ENCODE measurements around the gene ZNF232. TPM values are rescaled to one million over a fixed set of nuclear protein-coding genes. Genes with fewer than 3 reads are reported as not detected.
"Not testable (repeated sequence)": the region's sequence is repeated elsewhere in the genome, so short reads cannot be mapped to it uniquely, and the experiment has no call there.

The ZNF232 gene
- total RNA-seq = 1 to 10 TPM; 9.1 to 9.5 TPM

GRCh38 chr17:5111402-5112204, at the start of gene ZNF232:
TSS of gene ZNF232 (minus strand) at chr17:5111878. CDS start at chr17:5111822, 56 bp downstream.
- Mint-ChIP-seq H3K27ac (peak within 1 kb of the TSS; percentile 81), H3K27me3 (ENCODE audit: low read depth) (peaks cover 16% of the 10 kb centered on the region), H3K36me3 (ENCODE audit: low read depth) (peaks cover 57% of the 10 kb centered on the region), H3K4me1 (ENCODE audit: low read depth) (peaks cover 27% of the 10 kb centered on the region), H3K4me3 (peak within 1 kb of the TSS; percentile 89), H3K9me3 (peaks cover 3% of the 10 kb centered on the region)
- CTCF ChIA-PET = interaction anchor here (1.3 kb wide), 1 partner anchor 33 kb away, joined by 3 read pairs; the partner anchor contains the start of gene ZFP3
- DNase-seq = peak; percentile 95
- intact Hi-C loops (cut with micrococcal nuclease) = loop anchor here (1.0 to 5.0 kb wide), 4 partner anchors 33 to 171 kb away; partner anchors contain the start of genes INCA1, KIF1C, RABEP1 and ZFP3

DNA sequence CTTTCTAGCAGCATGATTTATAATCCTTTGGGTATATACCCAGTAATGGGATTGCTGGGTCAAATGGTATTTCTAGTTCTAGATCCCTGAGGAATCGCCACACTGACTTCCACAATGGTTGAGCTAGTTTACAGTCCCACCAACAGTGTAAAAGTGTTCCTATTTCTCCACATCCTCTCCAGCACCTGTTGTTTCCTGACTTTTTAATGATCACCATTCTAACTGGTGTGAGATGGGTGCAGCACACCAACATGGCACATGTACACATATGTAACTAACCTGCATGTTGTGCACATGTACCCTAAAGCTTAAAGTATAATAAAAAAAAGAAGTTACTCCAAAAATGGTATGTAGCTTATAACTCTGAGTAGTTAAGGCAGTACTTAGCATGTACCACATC, 49.0 kb upstream of the ZNF232 start:
- DNase-seq; H3K4me3 Mint-ChIP-seq; H3K27ac Mint-ChIP-seq; H3K36me3 Mint-ChIP-seq (ENCODE audit: low read depth); H3K9me3 Mint-ChIP-seq; H3K4me1 Mint-ChIP-seq (ENCODE audit: low read depth); CTCF ChIA-PET: not testable (repeated sequence)
- H3K27me3 Mint-ChIP-seq (ENCODE audit: low read depth) = peaks cover 14% of the 10 kb centered on the region
- intact Hi-C loops (cut with micrococcal nuclease) = loop anchor here (10.0 kb wide), 1 partner anchor 476 kb away; no protein-coding TSS in a partner anchor

GRCh38 chr17:5146122-5146521, 34.4 kb upstream of the ZNF232 start:
- DNase-seq; H3K9me3 Mint-ChIP-seq; H3K4me3 Mint-ChIP-seq; intact Hi-C loops (cut with micrococcal nuclease); CTCF ChIA-PET; H3K27ac Mint-ChIP-seq; H3K36me3 Mint-ChIP-seq (ENCODE audit: low read depth); H3K4me1 Mint-ChIP-seq (ENCODE audit: low read depth): not testable (repeated sequence)
- peaks cover 12% of the 10 kb centered on the region for H3K27me3 Mint-ChIP-seq (ENCODE audit: low read depth)

GRCh38 chr17:5142877-5143276, 31.2 kb upstream of the ZNF232 start:
- H3K27ac Mint-ChIP-seq; DNase-seq; H3K4me1 Mint-ChIP-seq (ENCODE audit: low read depth); H3K27me3 Mint-ChIP-seq (ENCODE audit: low read depth); H3K36me3 Mint-ChIP-seq (ENCODE audit: low read depth); CTCF ChIA-PET; H3K4me3 Mint-ChIP-seq; H3K9me3 Mint-ChIP-seq; intact Hi-C loops (cut with micrococcal nuclease): not testable (repeated sequence)

- no peaks in the 10 kb centered on the region for H3K36me3 Mint-ChIP-seq (ENCODE audit: low read depth)
- no peak overlapping the region for H3K4me3 Mint-ChIP-seq
- H3K27me3 Mint-ChIP-seq (ENCODE audit: low read depth) = no peaks in the 10 kb centered on the region
- no peaks in the 10 kb centered on the region for H3K4me1 Mint-ChIP-seq (ENCODE audit: low read depth)
- no peak overlapping the region for H3K27ac Mint-ChIP-seq
- intact Hi-C loops (cut with micrococcal nuclease) = no loop called here
- no peak for DNase-seq
- CTCF ChIA-PET = no interaction called here
- no peaks in the 10 kb centered on the region for H3K9me3 Mint-ChIP-seq
Measured at GRCh38 chr17:5139458-5139732, 27.7 kb upstream of the ZNF232 start.

DNA sequence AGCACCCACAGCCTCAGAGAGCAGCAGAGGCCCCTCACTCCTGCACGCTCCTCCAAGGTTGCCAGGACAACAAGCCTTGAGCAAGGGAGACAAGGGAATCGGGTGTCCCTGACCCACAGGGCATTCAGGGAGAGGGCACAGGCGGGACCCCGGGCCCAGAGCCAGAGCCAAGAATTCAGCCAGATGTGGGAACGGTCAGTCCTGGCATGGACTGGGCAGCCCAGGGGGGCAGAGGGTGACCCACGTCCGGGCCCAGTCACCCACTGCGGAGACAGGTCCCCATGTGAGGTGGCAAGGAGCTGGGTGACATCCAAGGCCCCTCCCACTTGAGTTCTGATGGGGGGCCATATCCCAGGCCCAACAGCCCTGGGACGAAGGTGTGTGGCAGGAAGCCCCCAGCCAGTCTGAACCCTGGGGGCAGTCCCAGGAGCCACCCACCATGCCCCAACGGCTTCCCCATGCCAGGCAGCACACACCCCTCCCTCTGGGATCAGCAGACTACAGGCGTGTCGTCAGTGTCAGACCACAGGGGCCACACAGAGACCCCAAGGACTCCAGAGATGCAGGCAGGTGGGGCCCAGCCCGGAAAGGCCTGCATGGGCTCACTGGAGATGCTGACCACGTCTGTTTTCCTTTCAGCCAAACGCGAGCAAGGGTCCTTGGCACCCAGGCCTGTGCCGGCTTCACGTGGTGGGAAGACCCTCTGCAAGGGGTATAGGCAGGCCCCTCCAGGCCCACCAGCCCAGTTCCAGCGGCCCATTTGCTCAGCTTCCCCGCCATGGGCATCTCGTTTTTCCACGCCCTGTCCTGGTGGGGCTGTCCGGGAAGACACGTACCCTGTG, 27.2 kb upstream of the ZNF232 start:
- CTCF ChIA-PET = no interaction called here
- H3K4me3 Mint-ChIP-seq = no peak overlapping the region
- H3K9me3 Mint-ChIP-seq = no peaks in the 10 kb centered on the region
- DNase-seq = no peak
- H3K27ac Mint-ChIP-seq = no peak overlapping the region
- H3K27me3 Mint-ChIP-seq (ENCODE audit: low read depth) = no peaks in the 10 kb centered on the region
- intact Hi-C loops (cut with micrococcal nuclease) = no loop called here
- no peaks in the 10 kb centered on the region for H3K4me1 Mint-ChIP-seq (ENCODE audit: low read depth)
- no peaks in the 10 kb centered on the region for H3K36me3 Mint-ChIP-seq (ENCODE audit: low read depth)

- H3K4me3 Mint-ChIP-seq; H3K27ac Mint-ChIP-seq; H3K27me3 Mint-ChIP-seq (ENCODE audit: low read depth); H3K4me1 Mint-ChIP-seq (ENCODE audit: low read depth); intact Hi-C loops (cut with micrococcal nuclease); H3K36me3 Mint-ChIP-seq (ENCODE audit: low read depth); H3K9me3 Mint-ChIP-seq; CTCF ChIA-PET; DNase-seq: not testable (repeated sequence)
Measured at GRCh38 chr17:5138198-5138544, 26.5 kb upstream of the ZNF232 start.

GRCh38 chr17:5137511-5138197, 26.0 kb upstream of the ZNF232 start:
- H3K4me1 Mint-ChIP-seq (ENCODE audit: low read depth); H3K27ac Mint-ChIP-seq; H3K9me3 Mint-ChIP-seq; DNase-seq; H3K27me3 Mint-ChIP-seq (ENCODE audit: low read depth); H3K4me3 Mint-ChIP-seq; CTCF ChIA-PET; intact Hi-C loops (cut with micrococcal nuclease); H3K36me3 Mint-ChIP-seq (ENCODE audit: low read depth): not testable (repeated sequence)

DNA sequence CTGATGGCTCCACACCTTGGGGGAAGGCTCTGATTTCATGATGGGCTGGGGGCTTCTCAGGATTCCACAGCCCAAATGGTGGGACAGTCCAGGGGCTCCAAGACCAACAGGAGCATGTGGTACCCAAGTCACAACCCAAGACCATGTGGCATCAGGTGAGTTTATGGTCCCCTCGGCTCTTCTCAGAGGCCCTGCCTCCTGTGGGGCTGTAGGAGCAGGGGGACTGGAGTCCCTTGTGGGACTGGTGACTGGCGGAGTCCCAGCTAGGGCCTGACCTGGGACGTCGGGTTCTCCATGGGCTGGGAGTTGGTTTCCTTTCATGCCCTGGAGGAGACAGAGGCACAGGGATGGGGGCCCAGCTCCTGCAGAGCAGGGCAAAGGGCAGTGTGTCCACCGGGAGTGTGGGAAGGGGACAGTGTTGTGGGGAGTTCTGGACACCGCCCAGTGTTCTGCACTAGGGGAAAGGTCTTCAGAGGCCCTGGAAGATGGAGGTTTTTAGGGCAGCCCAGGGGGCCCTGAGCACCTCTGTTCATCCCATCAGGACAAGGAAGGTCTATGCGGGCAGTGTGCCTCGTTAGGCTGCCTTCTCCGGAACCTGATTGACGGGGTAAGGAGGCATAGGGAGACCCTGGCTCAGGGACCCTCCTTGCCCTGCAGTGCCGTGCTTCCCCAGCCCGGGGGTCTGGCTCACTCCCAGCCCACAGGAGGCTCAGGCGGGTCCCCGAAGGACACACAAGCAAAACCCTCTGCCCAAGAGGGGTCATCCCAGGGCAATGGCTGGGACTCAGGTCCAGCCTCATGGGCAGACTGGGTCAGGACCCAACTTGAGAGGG, 25.1 kb upstream of the ZNF232 start:
- H3K36me3 Mint-ChIP-seq (ENCODE audit: low read depth); H3K9me3 Mint-ChIP-seq; H3K4me1 Mint-ChIP-seq (ENCODE audit: low read depth); H3K27ac Mint-ChIP-seq; CTCF ChIA-PET; H3K27me3 Mint-ChIP-seq (ENCODE audit: low read depth); DNase-seq; intact Hi-C loops (cut with micrococcal nuclease); H3K4me3 Mint-ChIP-seq: not testable (repeated sequence)

GRCh38 chr17:5135726-5136579, 24.3 kb upstream of the ZNF232 start:
- no peaks in the 10 kb centered on the region for H3K9me3 Mint-ChIP-seq
- intact Hi-C loops (cut with micrococcal nuclease) = no loop called here

DNA sequence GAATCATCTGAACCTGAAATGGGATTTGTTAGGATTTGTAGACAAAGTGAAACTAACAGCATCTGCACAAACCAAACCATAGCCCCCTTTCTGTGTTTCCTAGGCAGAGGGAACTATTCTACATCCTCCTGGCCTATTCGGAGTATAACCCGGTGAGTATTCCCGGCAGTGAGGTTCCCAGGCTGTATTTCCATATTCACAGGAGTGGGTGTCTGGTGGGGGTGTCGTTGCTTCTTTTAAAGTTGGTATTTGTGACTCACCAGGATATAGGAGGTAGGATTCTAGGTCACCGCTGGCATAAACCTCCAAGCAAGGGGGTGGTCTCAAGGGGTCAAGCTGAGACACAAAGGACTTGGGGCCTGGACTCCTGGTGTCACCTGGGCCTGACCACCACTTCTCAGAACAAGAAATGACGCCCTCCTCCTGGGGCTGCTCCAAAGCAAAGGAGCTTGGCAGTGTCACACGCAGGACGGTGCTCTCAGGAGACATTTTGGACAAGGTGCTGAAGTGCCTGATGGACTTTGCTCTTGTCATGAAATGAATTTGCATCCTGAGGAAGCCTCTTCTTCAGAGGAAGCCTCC, 23.5 kb upstream of the ZNF232 start:
- H3K27me3 Mint-ChIP-seq (ENCODE audit: low read depth); H3K27ac Mint-ChIP-seq; intact Hi-C loops (cut with micrococcal nuclease); H3K36me3 Mint-ChIP-seq (ENCODE audit: low read depth); DNase-seq; H3K4me1 Mint-ChIP-seq (ENCODE audit: low read depth); H3K4me3 Mint-ChIP-seq; H3K9me3 Mint-ChIP-seq: not testable (repeated sequence)
- CTCF ChIA-PET = interaction anchor here (0.6 kb wide), 1 partner anchor 160 kb away, joined by 4 read pairs; no protein-coding TSS in a partner anchor

More at GRCh38 chr17:5135726-5136579, 24.3 kb upstream of the ZNF232 start:
- Mint-ChIP-seq H3K4me3 (no peak overlapping the region), H3K27me3 (ENCODE audit: low read depth) (no peaks in the 10 kb centered on the region), H3K27ac (no peak overlapping the region), H3K4me1 (ENCODE audit: low read depth) (no peaks in the 10 kb centered on the region), H3K36me3 (ENCODE audit: low read depth) (no peaks in the 10 kb centered on the region)
- DNase-seq = no peak
- CTCF ChIA-PET = no interaction called here
